Ishikawa (cell line): ENCODE measurements around the gene IKZF1.

Experiments used
- CEBPB ChIP-seq: IDR thresholded peaks from 2 replicates; pipeline ENCODE4 v1.6.1; 2012
- CREB1 ChIP-seq: IDR thresholded peaks from 2 replicates; pipeline ENCODE4 v1.6.1; 2012; ENCODE audit warnings: low read depth
- EGR1 ChIP-seq: IDR thresholded peaks from 2 replicates; pipeline ENCODE4 v1.6.1; 2012
- EP300 ChIP-seq: IDR thresholded peaks from 2 replicates; pipeline ENCODE4 v1.6.1; 2012; ENCODE audit warnings: borderline replicate concordance
- FOXM1 ChIP-seq: IDR thresholded peaks from 2 replicates; pipeline ENCODE4 v1.6.1; 2012; ENCODE audit warnings: low read depth, borderline replicate concordance
- MAX ChIP-seq: IDR thresholded peaks from 2 replicates; pipeline ENCODE4 v1.6.1; 2012
- NFIC ChIP-seq: IDR thresholded peaks from 2 replicates; pipeline ENCODE4 v1.6.1; 2012
- RAD21 ChIP-seq: IDR thresholded peaks from 2 replicates; pipeline ENCODE4 v1.6.1; 2012; ENCODE audit warnings: low read depth
- REST ChIP-seq: IDR thresholded peaks from 2 replicates; pipeline ENCODE4 v1.6.1; 2012; ENCODE audit warnings: low read depth, mild to moderate bottlenecking
- TCF12 ChIP-seq: IDR thresholded peaks from 2 replicates; pipeline ENCODE4 v1.6.1; 2012; ENCODE audit warnings: low read depth
- TEAD4 ChIP-seq: IDR thresholded peaks from 2 replicates; pipeline ENCODE4 v1.6.1; 2012
- USF1 ChIP-seq: IDR thresholded peaks from 2 replicates; pipeline ENCODE4 v1.6.1; 2012
- YY1 ChIP-seq: IDR thresholded peaks from 2 replicates; pipeline ENCODE4 v1.6.1; 2012; ENCODE audit warnings: low read depth

Gene IKZF1

GRCh38 chr7:50349399-50349798 is 44.9 kb downstream of the IKZF1 start:
- no peak for TF ChIP-seq TCF12
- no peak for TF ChIP-seq REST
- TF ChIP-seq TEAD4: no peak
- TF ChIP-seq CREB1: no peak
- TF ChIP-seq RAD21: no peak
- TF ChIP-seq NFIC: no peak

DNA sequence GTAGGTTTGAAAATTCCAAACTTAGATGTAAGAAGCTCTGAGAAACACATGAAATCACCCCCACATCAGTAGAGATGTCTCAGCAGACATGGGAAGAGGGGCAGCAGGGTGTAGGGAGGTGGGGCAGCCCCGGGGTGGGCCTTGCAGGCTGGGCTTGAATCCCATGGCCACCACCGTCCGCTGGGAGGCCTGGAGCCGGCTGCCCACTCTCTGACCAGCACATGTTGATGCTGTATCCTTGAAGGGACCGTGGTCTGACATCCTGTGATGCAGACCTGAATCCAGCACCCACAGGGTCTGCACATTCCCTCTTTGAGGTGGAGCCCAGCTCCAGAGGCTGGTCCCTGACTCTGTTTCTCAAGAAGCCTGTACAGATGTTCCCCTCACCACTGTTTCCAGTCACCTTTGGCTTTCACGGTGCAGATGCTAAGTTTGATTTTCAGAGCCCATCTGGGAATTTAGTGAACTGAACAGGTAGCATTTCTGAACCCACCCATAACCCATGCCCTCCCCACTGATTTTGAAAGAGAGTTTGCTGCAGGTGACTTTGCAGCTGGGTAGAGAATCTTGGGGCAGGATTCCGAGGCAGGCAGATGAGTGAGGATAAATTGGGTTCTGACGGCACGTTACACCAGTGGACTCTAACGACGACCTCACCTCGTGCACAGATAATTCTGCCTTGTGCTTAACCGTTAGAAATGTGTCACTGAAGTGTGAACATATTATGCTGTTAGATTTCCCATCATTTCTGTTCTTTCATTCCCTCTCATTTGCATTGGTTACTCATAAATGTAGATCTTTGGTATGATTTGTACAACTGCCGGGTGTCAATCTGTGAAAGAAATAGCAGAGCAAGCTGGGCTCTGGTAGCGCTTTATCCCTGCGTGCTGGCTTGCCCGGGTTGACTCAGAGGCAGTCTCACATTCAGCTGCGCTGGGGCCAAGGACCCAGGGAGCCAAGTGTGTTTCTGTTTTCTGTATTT is 45.7 kb downstream of the IKZF1 start:
- no peak for TF ChIP-seq REST
- TF ChIP-seq MAX: no peak
- no peak for TF ChIP-seq FOXM1
- no peak for TF ChIP-seq NFIC
- TF ChIP-seq YY1: no peak
- TF ChIP-seq CREB1: no peak
- no peak for TF ChIP-seq EP300
- TF ChIP-seq CEBPB: no peak
- TF ChIP-seq USF1: no peak
- no peak for TF ChIP-seq RAD21
- TF ChIP-seq TCF12: no peak

- no peak for TF ChIP-seq REST
These were observed 46.8 kb downstream of the IKZF1 start for GRCh38 chr7:50351267-50351666.

- no peak for TF ChIP-seq USF1
- TF ChIP-seq REST: no peak
- no peak for TF ChIP-seq EGR1
- no peak for TF ChIP-seq FOXM1
These were observed 47.8 kb downstream of the IKZF1 start for GRCh38 chr7:50352282-50352681.
